HG03521 (cell line): ENCODE results near the gene SLC27A2.

Experiments used
- ATAC-seq: cut with Tn5 transposase; IDR thresholded peaks from one replicate; pipeline ENCODE4 v1.9.1; 2021; ENCODE audit warnings: mild to moderate bottlenecking, moderate library complexity; ENCODE audit not compliant: unreplicated experiment

The SLC27A2 gene

DNA sequence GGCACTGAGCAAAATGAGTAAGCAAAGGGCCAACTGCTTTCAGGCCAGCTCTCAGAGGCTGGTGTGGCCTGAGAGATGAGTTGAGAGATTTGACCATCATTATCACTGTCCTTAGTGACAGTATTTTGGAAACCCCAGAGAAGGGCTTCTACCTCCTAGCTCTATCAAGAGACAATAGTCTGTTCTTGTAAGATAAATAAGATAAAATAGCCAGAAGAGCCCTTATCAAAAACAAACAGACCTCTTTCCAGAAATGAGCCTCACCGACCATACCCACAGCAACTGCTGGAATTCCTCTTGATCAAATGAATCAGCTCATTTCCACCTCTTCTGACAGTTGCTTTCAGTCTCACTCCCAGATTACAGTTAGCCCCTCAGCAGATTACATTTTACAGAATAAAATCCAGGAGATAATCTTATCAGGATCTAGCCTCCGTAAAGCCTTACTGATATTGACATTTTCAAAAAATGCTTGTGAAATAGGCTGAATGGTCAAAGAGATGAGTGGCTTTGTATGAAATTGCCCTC, 79.0 kb downstream of the SLC27A2 start:
- ATAC-seq = peak; percentile 57

DNA sequence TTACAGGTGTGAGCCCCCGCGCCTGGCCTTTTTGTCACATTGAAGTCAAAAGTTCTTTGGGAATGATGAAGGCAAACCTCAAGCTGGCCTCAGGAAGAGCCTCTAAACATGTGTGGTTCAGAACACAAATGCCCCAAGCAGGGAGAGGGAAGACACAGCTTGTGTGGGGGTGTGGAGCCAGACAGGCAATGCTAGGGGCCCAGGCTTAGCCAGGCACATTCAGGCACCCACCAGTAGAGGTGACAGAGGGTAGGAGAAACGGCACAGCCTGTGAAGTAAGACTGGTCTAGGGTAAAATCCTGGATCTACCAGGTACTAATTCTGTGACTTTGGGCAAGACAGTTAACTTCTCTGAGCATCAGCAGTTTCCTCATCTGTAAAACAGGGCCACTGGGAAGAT, 80.0 kb downstream of the SLC27A2 start:
- no peak for ATAC-seq

DNA sequence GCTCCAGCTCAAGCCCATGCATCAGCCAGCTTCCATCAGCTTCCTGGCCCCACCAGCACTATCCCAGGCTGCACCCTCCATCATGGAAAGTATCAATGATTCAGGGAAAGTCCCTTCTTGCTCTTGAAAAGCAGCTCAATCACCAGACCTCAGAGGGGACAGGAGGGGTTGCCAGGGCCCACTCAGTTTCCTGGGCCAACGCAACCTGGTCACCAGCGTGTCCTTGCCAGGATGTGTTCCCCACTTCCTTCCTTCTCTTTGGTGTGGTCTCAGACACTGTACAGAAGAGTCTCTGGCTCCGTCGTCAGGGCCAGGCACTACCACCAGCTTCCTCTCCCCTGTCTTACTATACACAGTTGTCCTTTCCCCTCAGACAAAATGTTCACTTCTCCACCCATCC, 80.5 kb downstream of the SLC27A2 start:
- no peak for ATAC-seq

DNA sequence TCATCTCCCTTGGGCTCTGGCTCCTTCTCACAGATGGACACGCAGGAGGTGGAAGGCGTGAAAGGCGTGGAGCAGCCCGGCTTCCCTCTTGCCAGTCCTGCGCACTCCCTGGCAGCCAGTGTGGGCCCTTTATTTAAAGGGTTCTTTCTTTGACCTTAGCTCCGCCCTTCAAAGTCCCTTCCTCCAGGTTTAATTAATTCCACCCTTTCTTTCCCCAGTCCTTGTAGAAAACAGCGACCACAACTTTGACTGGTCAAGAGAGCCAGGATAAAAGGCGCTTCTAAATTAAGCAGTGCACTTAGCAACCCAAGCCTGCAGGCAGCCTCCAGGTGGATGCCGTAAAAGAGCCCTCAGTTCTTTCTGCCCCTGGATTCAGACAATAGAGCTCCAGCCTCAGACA, 83.6 kb downstream of the SLC27A2 start, which contains the start of gene HDC:
Gene HDC, minus strand, starts transcription at position 107 of the 400 bp plus-strand sequence. Its CDS starts 103 bp downstream, at position 4.
- no peak for ATAC-seq

- ATAC-seq = no peak
Measured at GRCh38 chr15:50267577-50267976, 85.6 kb downstream of the SLC27A2 start.

DNA sequence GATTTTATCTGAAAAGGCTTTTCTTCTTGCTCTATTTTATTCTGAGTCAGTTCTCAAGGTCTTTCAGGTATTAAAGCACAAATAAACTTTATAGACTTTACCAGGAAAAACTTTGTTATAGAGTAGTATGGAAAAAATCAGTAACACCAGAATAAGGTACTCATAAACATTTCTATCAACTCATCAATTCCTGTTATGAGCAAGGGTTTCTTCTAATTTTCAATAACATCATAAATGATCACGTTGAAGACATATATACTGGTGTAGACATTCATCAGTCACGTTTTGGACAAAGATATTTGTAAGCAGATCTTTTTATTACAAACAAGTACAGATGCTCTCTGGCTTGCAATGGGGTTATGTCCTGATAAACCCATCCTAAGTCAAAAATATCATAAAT, 93.1 kb downstream of the SLC27A2 start:
- ATAC-seq = no peak

DNA sequence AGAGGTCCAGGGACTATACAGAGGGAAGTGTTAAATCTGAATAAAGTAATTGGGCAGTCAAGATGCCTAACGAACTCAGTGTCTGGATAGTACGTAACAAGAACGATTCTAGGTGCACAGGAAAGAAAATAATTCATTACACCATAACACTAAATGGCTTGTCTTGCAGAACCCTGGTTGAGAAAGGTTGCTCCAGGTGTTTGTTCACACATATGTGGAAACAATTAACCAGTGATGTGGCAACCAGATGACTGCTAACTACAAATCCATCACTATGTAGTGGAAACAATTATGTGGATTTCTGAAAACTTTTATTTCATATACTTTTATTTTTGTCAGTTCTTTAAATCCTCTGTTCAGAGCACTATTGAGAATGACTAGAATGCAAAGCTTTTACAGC, 93.9 kb downstream of the SLC27A2 start:
- ATAC-seq = no peak

DNA sequence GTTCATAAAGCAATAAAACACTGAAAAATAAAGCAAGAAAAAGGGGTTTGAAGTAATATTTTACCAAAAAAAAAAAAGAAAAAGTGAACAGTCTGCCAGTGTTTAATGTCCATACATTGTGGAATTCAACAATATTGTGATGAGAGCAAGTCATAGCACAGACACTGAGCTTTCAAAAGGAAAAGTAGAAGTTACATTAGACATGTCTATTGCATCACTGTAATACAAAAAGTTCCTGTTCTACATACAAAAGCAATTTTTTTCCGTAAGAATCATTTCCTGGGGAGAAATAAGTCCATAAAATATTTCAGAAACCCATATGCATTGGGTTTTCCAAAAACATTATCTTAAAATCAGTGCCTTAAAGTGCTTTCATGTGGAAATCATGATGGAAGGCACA, 95.4 kb downstream of the SLC27A2 start:
- ATAC-seq = no peak

- ATAC-seq = no peak
Measured at GRCh38 chr15:50278496-50278895, 96.5 kb downstream of the SLC27A2 start.

- ATAC-seq = no peak
Measured at GRCh38 chr15:50280271-50280670, 98.3 kb downstream of the SLC27A2 start.

DNA sequence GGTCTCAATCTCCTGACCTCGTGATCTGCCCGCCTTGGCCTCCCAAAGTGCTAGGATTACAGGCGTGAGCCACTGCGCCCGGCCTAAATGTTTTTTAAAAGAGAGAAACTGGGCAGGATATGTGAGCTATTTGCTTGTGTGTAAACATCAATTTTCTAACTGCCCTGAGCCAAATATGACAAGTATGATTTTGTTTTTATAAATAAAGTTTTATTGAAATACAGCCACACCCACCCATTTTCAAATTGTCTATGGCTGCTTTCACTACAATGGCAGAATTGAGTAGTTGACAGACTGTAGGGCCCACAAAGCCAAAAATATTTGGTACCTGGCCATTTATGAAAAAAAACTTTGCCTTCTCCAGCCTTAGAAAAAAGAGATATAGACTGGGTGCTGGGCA, 99.4 kb downstream of the SLC27A2 start:
- ATAC-seq = no peak
